ENCODE data around the gene WDR1.

Gene WDR1

DNA sequence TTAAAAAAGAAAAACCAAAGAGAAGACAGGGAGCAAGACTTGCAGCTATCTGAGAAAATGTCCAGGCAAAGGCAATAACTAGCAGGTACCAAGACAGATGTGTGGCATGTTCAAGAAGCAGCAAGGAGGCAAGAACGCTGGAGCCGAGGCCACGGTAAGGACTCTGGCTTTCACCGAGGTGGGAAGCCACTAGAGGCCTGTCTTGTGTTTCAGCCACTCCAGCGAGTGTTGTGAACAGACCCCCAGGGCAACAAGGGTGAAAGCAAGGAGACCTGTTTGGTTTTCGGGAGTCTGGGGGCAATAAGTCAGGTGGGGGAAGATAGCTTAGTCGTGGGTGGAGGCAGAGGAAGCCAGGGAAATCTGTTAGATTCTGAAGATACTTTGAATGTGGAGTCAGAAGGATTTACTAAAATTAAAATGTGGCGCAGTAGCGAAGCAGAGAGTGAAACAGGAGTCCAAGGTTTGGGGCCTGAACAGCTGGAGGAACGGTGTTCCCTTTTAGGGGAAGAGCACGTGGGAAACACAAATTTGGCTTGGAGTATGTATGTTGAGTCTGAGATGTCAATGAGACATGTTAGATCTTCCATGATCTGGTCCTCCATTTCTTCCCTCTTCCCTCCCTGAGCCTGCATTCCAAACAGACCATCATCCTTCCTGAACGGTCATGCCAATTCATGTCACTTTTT, 3.1 kb downstream of the WDR1 start:
- DNase-seq: no peak

DNA sequence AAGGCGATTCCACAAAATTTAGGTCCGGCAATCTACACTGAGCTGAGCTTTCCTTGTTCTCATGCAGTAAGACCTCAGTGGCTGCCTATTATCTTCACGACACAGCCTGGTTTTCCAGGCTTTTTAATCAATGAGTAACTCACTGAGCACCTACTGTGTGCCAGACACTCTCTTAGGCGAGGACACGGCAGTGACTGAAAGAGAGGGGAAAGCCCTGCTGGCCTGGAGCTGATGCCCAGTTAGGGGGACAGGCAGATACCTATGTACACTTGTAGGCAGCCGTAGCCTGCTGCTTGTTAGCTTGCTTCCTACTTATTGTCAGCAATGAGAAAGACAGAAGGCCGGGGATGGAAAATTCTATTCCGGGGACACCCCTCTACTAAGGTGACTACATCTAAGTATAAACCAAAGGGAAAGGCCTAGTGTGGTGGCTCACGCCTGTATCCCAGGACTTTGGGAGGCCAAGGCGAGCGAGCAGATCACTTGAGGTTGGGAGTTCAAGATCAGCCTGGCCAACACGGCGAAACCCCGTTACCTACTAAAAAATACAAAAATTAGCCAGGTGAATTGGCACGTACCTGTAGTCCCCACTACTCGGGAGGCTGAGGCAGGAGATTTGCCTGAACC, 3.8 kb downstream of the WDR1 start:
- DNase-seq: no peak

DNA sequence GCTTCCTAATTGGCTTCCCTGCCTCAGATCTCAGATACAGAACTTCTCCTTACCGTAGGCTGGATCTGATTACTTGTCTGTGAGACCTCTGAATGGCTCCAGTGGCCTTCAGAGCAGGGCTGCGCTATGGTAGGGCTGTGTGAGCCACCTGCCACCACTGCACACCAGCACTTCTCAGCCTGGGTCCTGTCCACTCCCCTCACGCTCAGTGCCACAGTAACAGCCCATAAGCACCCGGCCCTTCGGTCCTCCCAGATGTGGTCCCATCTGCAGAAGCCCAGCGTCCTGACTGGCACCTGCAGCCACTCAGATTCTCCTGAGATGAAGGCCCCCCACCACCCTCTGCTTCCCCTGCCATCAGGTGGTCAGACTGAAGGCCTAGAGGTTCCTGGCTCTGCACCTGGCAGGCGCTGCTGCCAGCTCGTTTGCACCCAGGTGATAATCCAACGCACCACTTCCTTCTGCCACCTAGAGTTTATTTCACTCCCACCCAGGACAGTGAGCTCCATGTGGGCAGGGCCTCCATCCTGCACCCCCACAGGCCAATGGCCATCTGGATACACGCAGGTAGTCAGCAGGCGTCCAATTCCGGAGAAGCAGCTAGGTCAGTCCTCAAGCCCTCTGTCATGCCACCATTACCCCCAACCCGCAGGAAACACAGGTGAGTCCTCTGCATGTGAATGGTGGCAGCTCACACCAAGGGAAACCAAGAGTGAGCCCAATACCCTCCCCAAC, 5.4 kb downstream of the WDR1 start:
- no peak for DNase-seq

DNA sequence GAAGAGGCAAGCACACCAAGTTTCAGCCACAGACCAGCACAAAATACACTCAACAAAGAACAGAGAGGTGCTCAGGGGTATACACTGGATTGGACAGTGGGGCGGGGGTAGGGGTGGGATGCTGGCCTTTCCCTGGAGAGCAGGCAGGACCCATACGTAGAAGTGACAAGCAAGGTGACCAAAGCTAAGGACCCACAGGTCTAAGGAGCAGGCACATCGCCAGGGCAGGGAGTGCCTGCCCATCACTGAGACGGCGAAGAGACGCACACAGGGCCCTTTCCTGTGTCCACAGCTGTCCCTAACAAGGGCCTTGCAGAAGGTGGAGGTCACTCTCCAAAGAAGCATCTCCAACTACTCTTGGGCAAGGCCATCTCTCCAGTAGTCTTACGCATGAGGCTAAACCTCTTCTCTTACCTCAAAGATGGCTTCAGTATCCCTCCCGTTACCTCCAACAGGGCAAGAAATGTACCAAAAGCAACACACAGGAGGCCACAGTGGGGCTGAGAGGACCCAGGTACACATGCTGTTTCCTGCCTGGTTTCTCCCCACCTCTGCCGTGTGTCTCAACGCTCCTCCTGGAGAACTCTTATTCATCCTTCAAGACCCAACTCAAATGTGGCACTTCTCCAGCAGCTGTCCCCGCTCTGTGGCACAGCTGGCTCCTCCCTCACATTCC, 6.5 kb downstream of the WDR1 start:
- no peak for DNase-seq

- no peak for DNase-seq
These were observed 7.5 kb downstream of the WDR1 start for GRCh38 chr4:10108818-10109783.

GRCh38 chr4:10108391-10108790, 8.2 kb downstream of the WDR1 start:
- DNase-seq: no peak

GRCh38 chr4:10107111-10108091, 9.2 kb downstream of the WDR1 start:
- no peak for DNase-seq

- DNase-seq: peak; percentile 63 to 66
These were observed 10.1 kb downstream of the WDR1 start for GRCh38 chr4:10106421-10107039.

DNA sequence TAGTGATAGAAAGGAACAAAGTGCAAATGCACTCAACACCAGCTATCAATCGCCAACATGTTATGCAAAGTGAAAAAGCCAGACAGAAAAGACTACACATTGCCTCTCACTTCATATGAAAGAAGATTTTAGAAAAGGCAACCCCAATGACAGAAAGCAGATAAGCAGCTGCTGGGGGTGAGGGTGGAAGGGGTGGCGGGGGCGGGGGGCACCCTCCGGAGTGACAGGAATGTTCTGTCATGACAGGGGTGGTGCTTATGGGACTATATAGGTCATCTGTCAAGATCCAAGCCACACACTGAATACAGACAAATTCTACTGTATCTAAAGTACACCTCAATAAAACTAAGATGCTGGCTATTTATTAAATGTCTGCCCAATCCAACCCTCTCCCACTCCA, 10.7 kb downstream of the WDR1 start:
- no peak for DNase-seq

DNA sequence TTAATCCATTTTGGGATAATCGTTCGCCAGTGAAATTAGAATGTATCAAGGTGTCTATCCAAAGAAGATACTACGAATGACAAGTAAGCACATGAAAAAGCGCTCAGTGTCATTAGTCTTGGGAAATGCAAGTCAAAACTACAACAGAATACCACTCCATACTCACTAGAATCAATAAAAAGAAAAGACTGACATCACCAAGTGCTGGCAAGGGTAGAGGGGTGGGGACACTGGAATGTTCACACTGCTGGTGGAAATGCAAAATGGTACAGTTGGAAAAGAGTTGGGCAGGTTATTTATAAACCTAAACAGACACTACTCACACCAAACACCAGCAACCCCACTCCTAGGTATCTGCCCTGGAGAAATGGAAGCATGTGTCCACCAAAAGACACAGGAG, 11.2 kb downstream of the WDR1 start:
- DNase-seq: no peak

DNA sequence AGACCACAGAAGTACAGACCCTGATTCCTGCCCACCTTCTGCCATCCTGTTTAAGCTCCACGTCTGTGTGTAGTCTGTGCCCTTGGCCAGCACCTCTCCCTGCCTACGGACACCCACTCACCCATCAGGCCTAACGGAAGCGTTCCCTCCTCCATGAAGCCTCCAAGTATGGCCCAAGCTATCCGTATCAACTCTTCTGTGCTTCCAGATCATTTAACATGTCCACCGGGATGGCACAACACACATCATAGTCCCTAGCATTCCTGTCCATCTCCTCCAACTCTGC, 11.7 kb downstream of the WDR1 start:
- no peak for DNase-seq

DNA sequence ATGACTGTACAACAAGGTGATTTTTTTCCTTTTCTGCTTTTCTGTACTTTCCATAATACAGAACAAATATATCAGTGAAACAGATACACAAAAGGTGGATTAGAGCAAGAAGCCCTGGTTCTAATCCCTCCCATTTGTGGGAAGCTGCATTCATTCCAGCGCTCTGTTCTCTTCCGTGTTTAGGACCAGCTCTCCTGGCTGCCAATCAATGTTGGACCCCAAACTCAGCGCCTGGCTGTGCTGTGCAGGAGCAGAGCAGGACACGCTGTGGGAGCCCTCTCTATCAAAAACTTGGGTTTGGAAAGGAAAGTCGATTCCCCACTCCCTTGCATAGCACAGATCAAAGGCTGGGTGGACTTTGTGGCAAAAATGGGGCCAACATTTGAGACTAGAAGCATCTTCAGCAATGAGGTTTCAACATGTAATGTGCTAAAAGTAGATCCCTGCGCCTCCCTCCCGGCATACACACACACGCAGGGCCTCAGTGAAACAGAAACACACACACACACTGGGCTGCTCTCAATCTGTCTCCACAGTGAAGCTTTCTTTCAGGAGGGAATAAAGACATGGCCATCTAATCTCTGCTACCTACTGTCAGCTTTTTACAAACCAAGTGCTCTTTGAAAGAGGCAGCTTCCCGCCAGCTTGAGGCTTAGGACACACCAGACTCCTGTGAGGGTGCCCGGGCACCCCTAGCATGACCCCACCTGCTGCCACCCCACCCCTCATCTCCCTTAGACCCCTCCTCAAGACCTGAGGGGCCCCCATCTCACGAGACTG, 12.2 kb downstream of the WDR1 start:
- DNase-seq: no peak

- DNase-seq: no peak
These were observed 13.9 kb downstream of the WDR1 start for GRCh38 chr4:10102474-10103332.

GRCh38 chr4:10101671-10102473, 14.7 kb downstream of the WDR1 start:
- no peak for DNase-seq

DNA sequence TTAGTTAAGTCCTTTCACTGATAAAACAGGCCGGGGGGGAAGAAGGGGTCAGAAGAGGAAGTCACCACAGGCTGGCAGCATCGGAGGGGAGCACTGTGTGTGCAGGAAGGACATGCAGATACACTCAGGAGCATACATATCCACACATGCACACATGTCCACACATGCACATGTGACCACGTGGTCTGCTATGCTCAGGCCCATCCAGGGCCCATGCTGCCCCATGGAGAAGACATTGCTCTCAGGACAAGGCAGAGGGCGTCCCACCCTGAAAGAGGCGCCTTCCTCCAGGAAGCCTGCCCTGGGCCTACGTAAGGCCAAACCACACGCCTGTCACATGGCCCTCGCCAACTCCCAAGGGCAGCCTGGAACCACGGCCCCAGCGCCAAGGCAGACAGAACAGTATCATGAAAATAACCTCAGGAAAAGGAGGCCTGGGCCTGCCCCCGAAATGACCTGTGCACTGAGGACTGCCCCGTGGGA, 15.8 kb downstream of the WDR1 start:
- no peak for DNase-seq

DNA sequence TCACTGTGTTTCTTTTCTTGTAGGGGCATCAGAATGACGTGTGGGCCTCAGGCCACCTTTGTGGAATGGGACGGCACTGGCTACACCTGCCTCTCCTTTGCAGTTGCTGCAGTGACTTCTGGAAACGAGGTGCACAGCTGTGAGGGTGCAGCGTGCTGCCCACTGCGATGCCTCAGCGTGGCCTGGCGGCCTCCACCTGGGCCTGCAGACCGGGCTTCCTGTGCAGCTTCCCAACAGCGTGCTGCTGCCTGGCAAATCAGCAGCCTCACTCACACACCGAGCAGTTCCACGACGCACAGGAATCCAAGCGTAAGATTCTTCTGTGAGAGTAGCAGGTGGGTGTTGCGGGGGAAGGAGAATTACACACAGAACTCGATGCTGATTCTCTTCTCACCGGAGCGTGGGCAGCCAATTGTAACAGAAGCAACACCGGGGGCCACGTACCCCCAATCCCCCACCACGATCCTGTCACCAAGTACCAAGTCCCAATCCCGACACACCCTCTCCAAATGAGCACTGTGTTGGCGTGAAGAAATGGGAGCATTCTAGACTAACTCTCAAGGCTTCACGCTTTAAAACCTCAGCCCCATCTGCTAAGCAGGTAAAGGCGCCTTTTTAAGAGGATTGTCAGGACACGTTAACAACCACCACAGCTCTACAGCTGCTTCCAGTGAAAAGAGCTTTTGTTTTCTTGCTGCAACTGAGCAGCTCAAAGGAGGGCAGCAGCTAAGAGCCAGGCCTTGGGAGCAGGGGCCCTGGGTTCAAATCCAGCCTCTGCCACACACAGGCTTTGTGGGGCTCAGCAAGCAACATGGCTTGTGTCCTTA, 16.9 kb downstream of the WDR1 start:
- DNase-seq: no peak

DNA sequence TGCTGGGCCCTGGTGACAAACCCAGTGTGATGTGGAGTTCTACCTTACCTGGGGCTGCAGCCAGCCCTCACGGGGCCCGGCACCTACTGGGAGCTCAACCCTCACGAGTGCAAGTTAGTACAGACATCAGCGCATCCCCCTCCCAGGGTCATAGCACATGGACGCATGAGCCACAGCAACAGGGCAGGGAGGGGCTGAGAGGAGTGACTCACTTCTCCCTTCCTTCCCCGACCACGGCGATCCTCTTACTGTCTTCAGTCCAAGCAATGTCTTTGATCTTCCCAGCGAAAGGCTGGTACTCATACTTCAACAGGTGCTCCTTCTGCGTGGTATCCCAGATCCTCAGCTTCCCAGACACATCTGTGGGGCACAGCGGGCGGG, 17.8 kb downstream of the WDR1 start:
- DNase-seq: no peak

All from stimulated activated CD4-positive, alpha-beta T cell treated with anti-CD3 and anti-CD28 coated beads, Interleukin-2, amount 100 ng/mL, for 48 hours (primary cell).